ENCODE data around the gene EIF2B2. TPM values are rescaled to one million over a fixed set of nuclear protein-coding genes. Genes with fewer than 3 reads are reported as not detected.

Gene EIF2B2
- total RNA-seq, 1 experiment from 2014 or later: 139 TPM

DNA sequence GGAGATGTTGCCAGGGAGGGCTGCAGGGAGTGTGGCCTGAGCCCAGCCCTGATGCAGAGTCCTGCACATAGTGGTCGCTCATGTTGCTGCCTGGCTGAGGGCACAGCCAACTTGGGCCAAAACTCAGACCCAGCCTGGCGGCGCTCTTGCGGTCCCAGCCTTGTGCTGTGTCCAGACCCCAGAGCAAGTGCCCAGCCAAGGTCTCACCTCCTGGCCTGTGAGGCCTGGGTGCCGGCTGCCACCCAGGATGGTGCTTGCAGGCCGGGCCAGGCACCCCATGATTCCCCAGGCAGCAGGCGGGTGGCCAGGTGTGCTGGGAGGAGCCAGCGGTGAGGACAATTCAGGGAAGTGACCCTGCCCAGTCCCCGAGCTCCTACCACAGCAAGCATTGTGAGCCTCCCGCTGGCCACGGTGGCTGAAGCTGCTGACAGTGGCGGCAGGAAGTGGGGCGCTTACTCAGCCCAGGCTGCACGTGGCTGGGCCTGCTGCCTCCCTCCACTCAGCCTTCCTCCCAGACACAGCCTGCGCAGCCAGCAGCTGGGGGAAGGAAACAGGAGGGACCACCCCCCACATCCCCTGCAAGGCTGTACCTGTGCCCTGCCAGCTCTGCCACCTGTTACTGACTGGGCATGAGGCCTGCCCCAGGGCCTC is 29.6 kb upstream of the EIF2B2 start:
- H3K79me2 ChIP-seq (ENCODE audit: low read depth): no peaks in the 10 kb centered on the region
- DNase-seq: peak in 1 of 2 experiments; percentile 83
- TF ChIP-seq, protein P1, sequence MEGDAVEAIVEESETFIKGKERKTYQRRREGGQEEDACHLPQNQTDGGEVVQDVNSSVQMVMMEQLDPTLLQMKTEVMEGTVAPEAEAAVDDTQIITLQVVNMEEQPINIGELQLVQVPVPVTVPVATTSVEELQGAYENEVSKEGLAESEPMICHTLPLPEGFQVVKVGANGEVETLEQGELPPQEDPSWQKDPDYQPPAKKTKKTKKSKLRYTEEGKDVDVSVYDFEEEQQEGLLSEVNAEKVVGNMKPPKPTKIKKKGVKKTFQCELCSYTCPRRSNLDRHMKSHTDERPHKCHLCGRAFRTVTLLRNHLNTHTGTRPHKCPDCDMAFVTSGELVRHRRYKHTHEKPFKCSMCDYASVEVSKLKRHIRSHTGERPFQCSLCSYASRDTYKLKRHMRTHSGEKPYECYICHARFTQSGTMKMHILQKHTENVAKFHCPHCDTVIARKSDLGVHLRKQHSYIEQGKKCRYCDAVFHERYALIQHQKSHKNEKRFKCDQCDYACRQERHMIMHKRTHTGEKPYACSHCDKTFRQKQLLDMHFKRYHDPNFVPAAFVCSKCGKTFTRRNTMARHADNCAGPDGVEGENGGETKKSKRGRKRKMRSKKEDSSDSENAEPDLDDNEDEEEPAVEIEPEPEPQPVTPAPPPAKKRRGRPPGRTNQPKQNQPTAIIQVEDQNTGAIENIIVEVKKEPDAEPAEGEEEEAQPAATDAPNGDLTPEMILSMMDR (conservative IDR thresholded peaks at IDR 0.05): no peak
- TF ChIP-seq EZH2 (IDR thresholded peaks at IDR 0.05; ENCODE audit: low read depth): no peak
- POLR2A ChIA-PET (ENCODE audit: unreplicated experiment): no interaction called here
- peaks cover 8% of the 10 kb centered on the region; the same call in 1 of the 2 replicates for H3K4me1 ChIP-seq (replicated peaks; ENCODE audit: insufficient read depth)
- H3K4me2 ChIP-seq: no peak overlapping the region
- no peaks in the 10 kb centered on the region for H3K9me2 ChIP-seq (ENCODE audit: insufficient read depth)
- H3K9me3 ChIP-seq (ENCODE audit: insufficient read depth, low read depth): no peaks in the 10 kb centered on the region
- CTCF ChIA-PET: no interaction called here
- no peaks in the 10 kb centered on the region for H4K20me1 ChIP-seq (ENCODE audit: insufficient read depth)
- BruUV-seq (replicated peaks): no TSS peak
- H3F3A ChIP-seq (ENCODE audit: insufficient read depth, low read depth): no peaks in the 10 kb centered on the region
- H3K36me3 ChIP-seq (ENCODE audit: low read depth): no peaks in the 10 kb centered on the region
- no peaks in the 10 kb centered on the region for H3K27me3 ChIP-seq (ENCODE audit: insufficient read depth, low read depth)
- no peak overlapping the region for H2AFZ ChIP-seq
- H3K4me3 ChIP-seq: no peak overlapping the region
- no peak overlapping the region for H3K27ac ChIP-seq
- intact Hi-C loops (cut with micrococcal nuclease; ENCODE audit: unreplicated experiment): no loop called here

GRCh38 chr14:74973905-74974363 is 28.8 kb upstream of the EIF2B2 start:
- Histone ChIP-seq H3K4me3 (no peak overlapping the region), H3K4me1 (replicated peaks; ENCODE audit: insufficient read depth) (peaks cover 16% of the 10 kb centered on the region), H3F3A (ENCODE audit: insufficient read depth, low read depth) (peaks cover 3% of the 10 kb centered on the region; the same call in 1 of the 2 replicates), H3K9me2 (ENCODE audit: insufficient read depth) (no peaks in the 10 kb centered on the region), H3K9me3 (ENCODE audit: insufficient read depth, low read depth) (no peaks in the 10 kb centered on the region), H4K20me1 (ENCODE audit: insufficient read depth) (no peaks in the 10 kb centered on the region), H3K4me2 (no peak overlapping the region), H3K27me3 (ENCODE audit: insufficient read depth, low read depth) (no peaks in the 10 kb centered on the region), H2AFZ (no peak overlapping the region), H3K79me2 (ENCODE audit: low read depth) (no peaks in the 10 kb centered on the region), H3K36me3 (ENCODE audit: low read depth) (no peaks in the 10 kb centered on the region), H3K27ac (no peak overlapping the region)
- ChIA-PET CTCF (interaction anchor here (0.7 kb wide), 1 partner anchor 151 kb away, joined by 5 read pairs; no protein-coding TSS in a partner anchor), POLR2A (ENCODE audit: unreplicated experiment) (no interaction called here)
- no peak for DNase-seq
- TF ChIP-seq EZH2 (IDR thresholded peaks at IDR 0.05; ENCODE audit: low read depth): no peak
- TF ChIP-seq, protein P1 (conservative IDR thresholded peaks at IDR 0.05): no peak
- no TSS peak for BruUV-seq (replicated peaks)
- intact Hi-C loops (cut with micrococcal nuclease; ENCODE audit: unreplicated experiment): no loop called here

GRCh38 chr14:74974364-74975058 is 28.2 kb upstream of the EIF2B2 start:
- Histone ChIP-seq H3K79me2 (ENCODE audit: low read depth) (no peaks in the 10 kb centered on the region), H3K9me3 (ENCODE audit: insufficient read depth, low read depth) (no peaks in the 10 kb centered on the region), H3K36me3 (ENCODE audit: low read depth) (no peaks in the 10 kb centered on the region), H3F3A (ENCODE audit: insufficient read depth, low read depth) (peaks cover 8% of the 10 kb centered on the region; the same call in 1 of the 2 replicates), H3K4me1 (replicated peaks; ENCODE audit: insufficient read depth) (peaks cover 22% of the 10 kb centered on the region), H3K4me3 (no peak overlapping the region), H3K27ac (no peak overlapping the region), H3K4me2 (no peak overlapping the region), H3K27me3 (ENCODE audit: insufficient read depth, low read depth) (no peaks in the 10 kb centered on the region), H3K9me2 (ENCODE audit: insufficient read depth) (no peaks in the 10 kb centered on the region), H4K20me1 (ENCODE audit: insufficient read depth) (no peaks in the 10 kb centered on the region), H2AFZ (no peak overlapping the region)
- ChIA-PET CTCF (interaction anchor here (0.8 kb wide), 1 partner anchor 10 kb away, joined by 3 read pairs; no protein-coding TSS in a partner anchor), POLR2A (ENCODE audit: unreplicated experiment) (no interaction called here)
- TF ChIP-seq EZH2 (IDR thresholded peaks at IDR 0.05; ENCODE audit: low read depth): no peak
- TF ChIP-seq, protein P1 (conservative IDR thresholded peaks at IDR 0.05): no peak
- BruUV-seq (replicated peaks): no TSS peak
- DNase-seq: no peak
- intact Hi-C loops (cut with micrococcal nuclease; ENCODE audit: unreplicated experiment): no loop called here

Data from PC-9 (cell line).